NB4 (cell line): ENCODE results near the gene KCTD16.

ENCODE experiments used
- DNase-seq: peaks from one replicate; pipeline ENCODE4 v3.0.0; 2010; ENCODE audit warnings: low read depth
- H3K4me3 ChIP-seq: one replicate; pipeline ENCODE4 v1.5.1; 2011; ENCODE audit warnings: mild to moderate bottlenecking, low read depth, low read length, moderate library complexity
- CTCF ChIP-seq: IDR thresholded peaks from one replicate; pipeline ENCODE4 v1.5.1; 2012; ENCODE audit warnings: low read depth, low read length
- MYC ChIP-seq: IDR thresholded peaks from 2 replicates; pipeline ENCODE4 v1.6.1; 2011; ENCODE audit warnings: low read depth, low read length
- POLR2A ChIP-seq: IDR thresholded peaks from 2 replicates; pipeline ENCODE4 v1.6.1; 2011; ENCODE audit warnings: mild to moderate bottlenecking; ENCODE audit not compliant: insufficient read length; ENCODE audit errors: extremely low read depth
- TF ChIP-seq, protein P1 (sequence below): IDR thresholded peaks from 2 replicates; pipeline ENCODE4 v1.6.1; 2011; ENCODE audit warnings: low read depth, low read length

Gene KCTD16

DNA sequence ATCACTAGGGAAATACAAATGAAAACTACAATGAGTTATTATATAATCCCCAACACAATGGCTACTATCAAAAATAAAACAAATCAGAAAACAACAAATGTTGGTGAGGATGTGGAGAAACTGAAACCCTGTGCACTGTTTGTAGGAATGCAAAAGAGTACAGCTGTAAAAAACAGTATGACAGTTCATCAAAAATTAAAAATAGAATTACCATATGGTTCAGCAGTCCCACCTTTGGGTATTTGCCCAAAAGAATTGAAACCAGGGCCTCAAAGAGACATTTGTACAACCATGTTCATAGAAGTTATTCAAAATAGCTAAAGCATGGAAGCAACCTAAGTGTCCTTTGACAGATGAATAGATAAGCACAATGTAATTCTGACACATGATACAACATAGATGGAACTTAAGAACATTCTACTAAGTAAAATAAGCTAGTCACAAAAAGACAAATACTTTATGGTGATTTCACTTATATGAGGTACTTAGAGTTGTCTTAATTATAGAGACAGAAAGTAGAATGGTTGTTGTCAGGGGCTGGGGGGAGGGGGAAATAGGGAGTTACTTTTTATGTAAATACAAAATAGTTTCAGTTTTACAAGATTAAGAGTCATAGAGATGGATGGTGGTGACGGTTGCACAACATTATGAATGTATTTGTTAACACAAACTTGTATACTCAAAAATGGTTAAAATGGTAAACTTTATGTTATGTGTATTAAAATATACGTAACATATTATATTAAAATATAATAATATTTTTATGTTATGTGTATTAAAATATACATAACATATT is 102.8 kb downstream of the KCTD16 start:
- no peak overlapping the region for H3K4me3 ChIP-seq
- TF ChIP-seq CTCF (no peak), POLR2A (no peak), MYC (no peak)
- TF ChIP-seq, protein P1, sequence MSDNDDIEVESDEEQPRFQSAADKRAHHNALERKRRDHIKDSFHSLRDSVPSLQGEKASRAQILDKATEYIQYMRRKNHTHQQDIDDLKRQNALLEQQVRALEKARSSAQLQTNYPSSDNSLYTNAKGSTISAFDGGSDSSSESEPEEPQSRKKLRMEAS: no peak
- no peak for DNase-seq

DNA sequence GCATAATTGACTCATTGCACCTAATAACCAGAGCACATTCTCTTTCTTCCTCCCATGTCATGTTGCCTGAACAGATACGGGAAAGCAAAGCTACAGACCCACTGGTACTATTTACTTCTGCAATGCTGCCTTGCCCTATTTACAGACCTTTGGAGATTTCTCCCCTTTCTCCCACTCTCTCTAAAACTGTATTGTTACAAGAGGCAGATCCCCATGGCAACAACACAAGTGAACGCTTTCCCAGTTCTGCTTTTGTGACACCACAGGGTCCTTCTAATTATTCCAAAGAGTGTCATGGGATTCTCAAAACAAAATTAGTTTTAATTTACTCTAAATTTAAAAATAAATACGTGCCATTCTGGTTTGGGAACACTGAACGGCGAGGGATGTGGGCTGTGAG is 104.7 kb downstream of the KCTD16 start:
- no peak for DNase-seq
- TF ChIP-seq, protein P1: no peak
- TF ChIP-seq CTCF (no peak), MYC (no peak), POLR2A (no peak)

GRCh38 chr5:144276034-144276822 is 105.6 kb downstream of the KCTD16 start:
- H3K4me3 ChIP-seq: no peak overlapping the region
- no peak for TF ChIP-seq MYC
- no peak for TF ChIP-seq CTCF
- no peak for TF ChIP-seq POLR2A
- TF ChIP-seq, protein P1: no peak
- no peak for DNase-seq

More for the DNA sequence above, 104.7 kb downstream of the KCTD16 start:
- H3K4me3 ChIP-seq: no peak overlapping the region

- no peak overlapping the region for H3K4me3 ChIP-seq
- TF ChIP-seq MYC (no peak), CTCF (no peak), POLR2A (no peak)
- TF ChIP-seq, protein P1: no peak
- DNase-seq: no peak
Observed at GRCh38 chr5:144281784-144282183, 111.1 kb downstream of the KCTD16 start.

DNA sequence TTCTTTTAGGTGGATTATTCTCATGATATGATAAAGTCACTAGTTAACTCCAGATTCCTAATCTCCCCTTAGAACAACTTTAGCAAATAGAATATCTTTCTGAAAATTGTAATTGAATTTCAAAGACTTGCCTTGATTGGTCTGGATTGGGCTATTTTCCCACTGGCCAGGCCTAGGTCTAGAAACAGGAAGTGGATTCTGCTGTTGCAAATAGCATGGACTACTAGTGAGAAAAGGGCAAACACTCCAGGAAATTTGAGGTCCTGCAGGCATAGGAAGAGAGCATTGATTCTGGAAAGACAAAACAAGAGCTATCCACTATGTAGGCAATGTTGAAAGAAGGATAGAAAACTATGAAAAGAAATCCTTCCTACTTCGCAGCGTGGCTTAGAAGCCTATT is 113.4 kb downstream of the KCTD16 start:
- no peak overlapping the region for H3K4me3 ChIP-seq
- TF ChIP-seq POLR2A (no peak), MYC (no peak), CTCF (no peak)
- TF ChIP-seq, protein P1: no peak
- DNase-seq: no peak
